HepG2 (cell line): ENCODE results near the gene CLDN17. TPM values are rescaled to one million over a fixed set of nuclear protein-coding genes. Genes with fewer than 3 reads are reported as not detected.

Experiments used
- ATAC-seq: fragments of 200-7000 bp; cut with Tn5 transposase; 3 replicates; pipeline ENCODE4 v1.9.1; 2020; ENCODE audit warnings: mild to moderate bottlenecking, moderate library complexity
- BruUV-seq: library from RNA; stranded (reverse); fragments of 400-500 nt; replicated peaks from 2 replicates; lab custom pipeline; 2021; lab: Mats Ljungman, UMichigan
- CTCF ChIA-PET: fragments of 300-600 bp; formaldehyde crosslinking; extraction: SDS; loops from one replicate; lab custom pipeline; 2021; ENCODE audit warnings: low total read pairs, inconsistent platforms, low intra/inter-chr PET ratio; lab: Yijun Ruan, JAX
- POLR2A ChIA-PET: fragments of 350-600 bp; sonication (Branson Sonifier 250); formaldehyde crosslinking; loops from one replicate; lab custom pipeline; 2020; ENCODE audit warnings: antibody characterized with exemption, inconsistent platforms; lab: Yijun Ruan, JAX
- DNase-seq: peaks from one replicate; pipeline ENCODE4 v3.0.0-alpha.2; 2015; ENCODE audit warnings: low spot score
- FAIRE-seq: peaks from 3 replicates; lab custom pipeline; 2011; peaks lifted over from hg19 to GRCh38; lab: Jason Lieb, UNC
- H2AFZ ChIP-seq: one replicate; pipeline ENCODE4 v1.6.1; 2011; ENCODE audit warnings: low read length, inconsistent platforms
- H3K27ac ChIP-seq: fragments of 300-600 bp; 3 replicates; pipeline ENCODE4 v1.8.0; 2011; ENCODE audit warnings: mixed run types, mild to moderate bottlenecking, mixed read lengths, low read length, inconsistent platforms; ENCODE audit not compliant: insufficient read depth; ENCODE audit errors: extremely low read length
- H3K27me3 ChIP-seq, 2 experiments: fragments of 200-600 bp in 1 of 2; 2 replicates in 1 of 2; 3 replicates in 1 of 2; pipeline versions ENCODE4 v1.6.0 to v1.8.0; 2011; ENCODE audit warnings: low read length in 2 of 2, mild to moderate bottlenecking in 2 of 2, moderate library complexity in 2 of 2, inconsistent platforms in 1 of 2; ENCODE audit not compliant: insufficient read depth in 2 of 2, control insufficient read depth in 1 of 2
- H3K36me3 ChIP-seq, 2 experiments: fragments of 200-600 bp in 1 of 2; replicated peaks in 1 of 2; 2 replicates in 1 of 2; 3 replicates in 1 of 2; pipeline versions ENCODE4 v1.5.1 to v1.8.0; 2011; ENCODE audit warnings: low read length in 2 of 2, inconsistent platforms in 1 of 2; ENCODE audit not compliant: insufficient read depth in 2 of 2, control insufficient read depth in 1 of 2
- H3K4me1 ChIP-seq: 2 replicates; pipeline ENCODE4 v1.5.1; 2012; ENCODE audit warnings: low read length, inconsistent platforms; ENCODE audit not compliant: insufficient read depth
- H3K4me2 ChIP-seq: 2 replicates; pipeline ENCODE4 v1.6.0; 2011; ENCODE audit warnings: low read depth, low read length, inconsistent platforms
- H3K4me3 ChIP-seq, 3 experiments: fragments of 200-600 bp in 1 of 3; sonication (generic), shearing (Covaris generic) in 1 of 3; replicated peaks in 1 of 3; 2 replicates each; pipeline ENCODE4 v1.5.1; 2011 to 2016; ENCODE audit warnings: low read length in 3 of 3, inconsistent platforms in 2 of 3, low read depth in 2 of 3, mild to moderate bottlenecking in 2 of 3, control low read depth in 1 of 3, mixed read lengths in 1 of 3; ENCODE audit not compliant: insufficient read depth in 1 of 3
- H3K79me2 ChIP-seq: one replicate; pipeline ENCODE4 v1.6.1; 2011; ENCODE audit warnings: low read length, inconsistent platforms; ENCODE audit not compliant: insufficient read depth
- H3K9ac ChIP-seq: 2 replicates; pipeline ENCODE4 v1.6.0; 2011; ENCODE audit warnings: mild to moderate bottlenecking, low read depth, low read length, inconsistent platforms; ENCODE audit not compliant: insufficient read depth
- H3K9me3 ChIP-seq: 2 replicates; pipeline ENCODE4 v1.5.1; 2012; ENCODE audit warnings: mild to moderate bottlenecking, low read length
- H4K20me1 ChIP-seq: 2 replicates; pipeline ENCODE4 v1.6.0; 2011; ENCODE audit warnings: inconsistent platforms, mild to moderate bottlenecking, low read length, moderate library complexity; ENCODE audit not compliant: insufficient read depth
- FLYWCH1 ChIP-seq: sonication (generic); formaldehyde crosslinking; IDR thresholded peaks from 2 replicates; pipeline ENCODE4 v1.8.1; 2023; ENCODE audit warnings: mild to moderate bottlenecking, missing genetic modification reagents
- GMEB2 ChIP-seq: IDR thresholded peaks from 2 replicates; pipeline ENCODE4 v1.6.1; 2016; ENCODE audit warnings: missing biosample characterization, missing genetic modification reagents, low read depth
- HBP1 ChIP-seq: IDR thresholded peaks from 2 replicates; pipeline ENCODE4 v1.6.1; 2016; ENCODE audit warnings: low read depth, control low read depth
- HHEX ChIP-seq: IDR thresholded peaks from 2 replicates; pipeline ENCODE4 v1.6.1; 2016; ENCODE audit warnings: control low read depth
- HIVEP1 ChIP-seq: sonication (generic); formaldehyde crosslinking; IDR thresholded peaks from 2 replicates; pipeline ENCODE4 v1.4.0; 2020; ENCODE audit warnings: mild to moderate bottlenecking, missing genetic modification reagents
- LCORL ChIP-seq, 2 experiments: fragments of 450-650 bp in 1 of 2; sonication (generic) in 1 of 2; formaldehyde crosslinking in 1 of 2; IDR thresholded peaks; 2 replicates each; pipeline versions ENCODE4 v1.5.0 to v1.6.1; 2017 to 2020; ENCODE audit warnings: antibody characterized with exemption in 1 of 2, missing genetic modification reagents in 1 of 2
- NFYB ChIP-seq: sonication (generic); formaldehyde crosslinking; IDR thresholded peaks from 2 replicates; pipeline ENCODE4 v1.4.0; 2020; ENCODE audit warnings: missing genetic modification reagents
- NR3C1 ChIP-seq: sonication (generic); formaldehyde crosslinking; IDR thresholded peaks from 2 replicates; pipeline ENCODE4 v1.4.0; 2020; ENCODE audit warnings: missing genetic modification reagents
- RFXAP ChIP-seq: sonication (generic); formaldehyde crosslinking; IDR thresholded peaks from 2 replicates; pipeline ENCODE4 v1.4.0; 2020; ENCODE audit warnings: missing genetic modification reagents, borderline replicate concordance
- RORA ChIP-seq: sonication (generic); formaldehyde crosslinking; IDR thresholded peaks from 2 replicates; pipeline ENCODE4 v1.5.0; 2020; ENCODE audit warnings: mild to moderate bottlenecking, missing genetic modification reagents, moderate library complexity
- ZKSCAN1 ChIP-seq: fragments of 150-350 bp; IDR thresholded peaks from 2 replicates; pipeline ENCODE4 v1.6.1; 2014; ENCODE audit warnings: low read length
- ZNF614 ChIP-seq: IDR thresholded peaks from 2 replicates; pipeline ENCODE4 v1.6.1; 2018; ENCODE audit warnings: missing biosample characterization, missing genetic modification reagents, inconsistent platforms, borderline replicate concordance
- ZNF670 ChIP-seq: sonication (generic); formaldehyde crosslinking; IDR thresholded peaks from 2 replicates; pipeline ENCODE4 v1.8.0; 2022; ENCODE audit warnings: mild to moderate bottlenecking, missing genetic modification reagents, borderline replicate concordance
- ZNF687 ChIP-seq: sonication (generic); formaldehyde crosslinking; IDR thresholded peaks from 2 replicates; pipeline ENCODE4 v1.5.1; 2020; ENCODE audit warnings: mild to moderate bottlenecking, missing genetic modification reagents, moderate library complexity
- ZSCAN22 ChIP-seq: sonication (generic); formaldehyde crosslinking; IDR thresholded peaks from 2 replicates; pipeline ENCODE4 v1.4.0; 2020; ENCODE audit warnings: mild to moderate bottlenecking, missing genetic modification reagents
- WGBS: methylation state at CpG from one replicate; pipeline ENCODE4 v1.1.6; 2017; ENCODE audit warnings: low lambda C conversion rate; 5-methylcytosine and 5-hydroxymethylcytosine counted together
- in situ Hi-C: cut with HindIII; loops from 2 replicates; pipeline ENCODE4 v1.10.0; 2017; ENCODE audit warnings: low pct_unique_long_range_greater_than_20kb; ENCODE audit not compliant: extremely low pct_ligation_motif_present
- intact Hi-C: fragments of 100-400 bp; cut with micrococcal nuclease; formaldehyde crosslinking; loops from one replicate; pipeline ENCODE4 v1.10.0; 2022; ENCODE audit not compliant: unreplicated experiment
- polyA plus RNA-seq, 8 experiments: library from polyadenylated mRNA; depleted of rRNA in 3 of 8; stranded (reverse) in 7 of 8; unstranded in 1 of 8; fragments of >200 nt; fragmentation: Illumina TruSeq in 4 of 8; extraction: Trizol in 4 of 8; gene quantifications; 2 replicates each; pipeline versions ENCODE4 v1.2.1 to v1.2.3, GENCODE V29; 2011 to 2016; ENCODE audit warnings: low read depth in 4 of 8, missing spikeins in 1 of 8, mixed read lengths in 1 of 8; ENCODE audit not compliant: insufficient read depth in 1 of 8
- total RNA-seq, 5 experiments: library from RNA; depleted of rRNA; stranded (reverse); fragments of >200 nt; fragmentation: Illumina TruSeq; extraction: Trizol; gene quantifications; 2 replicates each; pipeline ENCODE4 v1.2.3, GENCODE V29; 2016; ENCODE audit warnings: low read depth in 1 of 5
- TF ChIP-seq, protein P1 (sequence below): sonication (generic); formaldehyde crosslinking; IDR thresholded peaks from 2 replicates; pipeline ENCODE4 v1.5.1; 2020; ENCODE audit warnings: missing genetic modification reagents, mild to moderate bottlenecking, borderline replicate concordance

Gene CLDN17
- total and polyA plus RNA-seq, 2 of the 13 experiments (the other 11 are each of a cell fraction or from before 2014, with no cell fraction given), result not detected

DNA sequence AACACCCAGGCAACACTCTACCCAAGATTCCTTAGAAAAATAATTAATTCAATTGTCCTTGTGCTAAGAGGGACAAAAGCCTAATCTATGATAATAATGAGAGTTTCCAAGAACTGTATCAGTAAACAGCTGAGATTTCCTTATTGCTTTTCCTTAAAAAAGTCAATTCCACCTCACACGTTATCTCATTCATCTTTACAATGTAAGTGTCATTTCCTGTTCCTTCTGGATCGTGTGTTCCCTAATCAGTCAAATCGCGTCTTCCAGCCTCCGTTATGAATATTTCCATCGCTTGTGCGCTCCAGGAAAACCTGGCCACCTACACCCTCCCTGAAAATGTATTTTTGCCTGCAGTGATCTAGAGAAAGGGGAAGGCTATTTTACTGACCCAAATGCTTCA, 23.9 kb upstream of the CLDN17 start (continued):
- TF ChIP-seq ZKSCAN1 (no peak), NFYB (CRISPR knock-in tag) (no peak), GMEB2 (CRISPR knock-in tag) (no peak), HHEX (CRISPR knock-in tag) (no peak), LCORL (IDR thresholded peaks at IDR 0.05) (no peak), LCORL (CRISPR knock-in tag; IDR thresholded peaks at IDR 0.05) (no peak)

DNA sequence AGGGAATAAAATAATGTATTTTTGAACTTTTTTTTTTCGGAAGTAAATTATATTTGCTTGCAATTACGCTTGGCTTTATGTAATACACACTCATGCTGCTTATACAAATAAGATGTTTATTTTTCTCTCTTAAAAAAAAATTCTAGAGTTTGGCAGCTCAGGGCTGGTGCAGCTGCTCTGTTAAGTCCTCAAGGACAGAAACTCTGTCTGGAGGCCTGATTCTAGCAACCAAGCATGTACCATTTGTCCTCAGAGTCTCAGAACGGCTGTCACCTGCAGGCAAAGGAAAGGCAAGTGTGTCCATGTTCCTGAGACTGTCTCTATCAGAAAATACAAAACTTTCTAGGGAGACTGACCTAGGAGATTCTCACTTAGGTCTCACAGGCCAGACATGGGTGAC, 23.2 kb upstream of the CLDN17 start:
- Histone ChIP-seq H2AFZ (no peak overlapping the region), H3K36me3 (no peaks in the 10 kb centered on the region), H3K4me1 (no peaks in the 10 kb centered on the region), H3K4me2 (no peak overlapping the region), H3K9ac (no peak overlapping the region), H3K27me3 (no peaks in the 10 kb centered on the region), H4K20me1 (no peaks in the 10 kb centered on the region), H3K9me3 (peaks cover 76% of the 10 kb centered on the region), H3K4me3 (no peak overlapping the region), H3K79me2 (no peaks in the 10 kb centered on the region), H3K27ac (no peak overlapping the region)
- ChIA-PET POLR2A (no interaction called here), CTCF (no interaction called here)
- no TSS peak for BruUV-seq
- ATAC-seq (no peak), DNase-seq (no peak), FAIRE-seq (no peak)
- WGBS, result under 1% methylated on average over 3 of the region's 3 CpGs
- intact Hi-C loops (no loop called here), in situ Hi-C loops (no loop called here)
- no peak for TF ChIP-seq ZSCAN22 (CRISPR knock-in tag)
- no peak for TF ChIP-seq HIVEP1 (CRISPR knock-in tag)
- no peak for TF ChIP-seq RORA (CRISPR knock-in tag)
- TF ChIP-seq NR3C1 (CRISPR knock-in tag), result no peak
- TF ChIP-seq HBP1 (CRISPR knock-in tag), result no peak
- TF ChIP-seq ZNF614, result no peak
- no peak for TF ChIP-seq ZNF687 (CRISPR knock-in tag)
- no peak for TF ChIP-seq RFXAP (CRISPR knock-in tag)
- no peak for TF ChIP-seq FLYWCH1 (CRISPR knock-in tag)
- TF ChIP-seq ZNF670 (CRISPR knock-in tag), result no peak
- TF ChIP-seq, protein P1, sequence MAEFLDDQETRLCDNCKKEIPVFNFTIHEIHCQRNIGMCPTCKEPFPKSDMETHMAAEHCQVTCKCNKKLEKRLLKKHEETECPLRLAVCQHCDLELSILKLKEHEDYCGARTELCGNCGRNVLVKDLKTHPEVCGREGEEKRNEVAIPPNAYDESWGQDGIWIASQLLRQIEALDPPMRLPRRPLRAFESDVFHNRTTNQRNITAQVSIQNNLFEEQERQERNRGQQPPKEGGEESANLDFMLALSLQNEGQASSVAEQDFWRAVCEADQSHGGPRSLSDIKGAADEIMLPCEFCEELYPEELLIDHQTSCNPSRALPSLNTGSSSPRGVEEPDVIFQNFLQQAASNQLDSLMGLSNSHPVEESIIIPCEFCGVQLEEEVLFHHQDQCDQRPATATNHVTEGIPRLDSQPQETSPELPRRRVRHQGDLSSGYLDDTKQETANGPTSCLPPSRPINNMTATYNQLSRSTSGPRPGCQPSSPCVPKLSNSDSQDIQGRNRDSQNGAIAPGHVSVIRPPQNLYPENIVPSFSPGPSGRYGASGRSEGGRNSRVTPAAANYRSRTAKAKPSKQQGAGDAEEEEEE, result no peak
